Measurements from ENCODE around the gene MISP. TPM values are rescaled to one million over a fixed set of nuclear protein-coding genes. Genes with fewer than 3 reads are reported as not detected.

MISP gene
- total RNA-seq, 6 experiments from 2014 or later: 0.05 to 0.07 TPM; not detected in 4

DNA sequence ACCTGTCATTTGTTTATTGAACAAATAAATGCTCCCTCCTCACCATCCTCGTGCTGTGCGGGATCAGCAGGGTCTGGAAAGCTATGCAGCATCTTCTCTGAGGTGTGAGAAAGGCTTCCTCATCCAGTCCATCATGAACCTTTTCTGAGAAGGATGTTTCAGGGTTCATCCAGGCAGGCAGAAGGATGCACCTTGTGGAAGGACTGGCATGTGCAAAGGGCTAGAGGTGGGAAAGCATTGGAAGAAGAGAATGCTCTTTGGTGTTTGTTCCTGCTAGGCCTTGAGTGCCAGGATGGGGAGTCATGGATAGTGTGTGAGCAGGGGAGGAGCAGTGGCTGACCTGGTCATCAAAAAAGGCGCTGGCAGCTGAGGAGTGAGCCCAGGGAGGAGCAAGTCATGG lies 35.6 kb upstream of the MISP start:
- TF ChIP-seq, protein P1, sequence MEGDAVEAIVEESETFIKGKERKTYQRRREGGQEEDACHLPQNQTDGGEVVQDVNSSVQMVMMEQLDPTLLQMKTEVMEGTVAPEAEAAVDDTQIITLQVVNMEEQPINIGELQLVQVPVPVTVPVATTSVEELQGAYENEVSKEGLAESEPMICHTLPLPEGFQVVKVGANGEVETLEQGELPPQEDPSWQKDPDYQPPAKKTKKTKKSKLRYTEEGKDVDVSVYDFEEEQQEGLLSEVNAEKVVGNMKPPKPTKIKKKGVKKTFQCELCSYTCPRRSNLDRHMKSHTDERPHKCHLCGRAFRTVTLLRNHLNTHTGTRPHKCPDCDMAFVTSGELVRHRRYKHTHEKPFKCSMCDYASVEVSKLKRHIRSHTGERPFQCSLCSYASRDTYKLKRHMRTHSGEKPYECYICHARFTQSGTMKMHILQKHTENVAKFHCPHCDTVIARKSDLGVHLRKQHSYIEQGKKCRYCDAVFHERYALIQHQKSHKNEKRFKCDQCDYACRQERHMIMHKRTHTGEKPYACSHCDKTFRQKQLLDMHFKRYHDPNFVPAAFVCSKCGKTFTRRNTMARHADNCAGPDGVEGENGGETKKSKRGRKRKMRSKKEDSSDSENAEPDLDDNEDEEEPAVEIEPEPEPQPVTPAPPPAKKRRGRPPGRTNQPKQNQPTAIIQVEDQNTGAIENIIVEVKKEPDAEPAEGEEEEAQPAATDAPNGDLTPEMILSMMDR (IDR thresholded peaks at IDR 0.05): no peak
- H3K36me3 Mint-ChIP-seq (ENCODE audit: low read depth): peaks cover 9% of the 10 kb centered on the region
- DNase-seq: no peak
- no peak overlapping the region for H3K4me3 Mint-ChIP-seq
- no peak overlapping the region for H3K27ac Mint-ChIP-seq
- no peaks in the 10 kb centered on the region for H3K4me1 Mint-ChIP-seq (ENCODE audit: low read depth)
- H3K9me3 Mint-ChIP-seq: peaks cover 10% of the 10 kb centered on the region
- peaks cover 37% of the 10 kb centered on the region for H3K27me3 Mint-ChIP-seq (ENCODE audit: insufficient read depth)

DNA sequence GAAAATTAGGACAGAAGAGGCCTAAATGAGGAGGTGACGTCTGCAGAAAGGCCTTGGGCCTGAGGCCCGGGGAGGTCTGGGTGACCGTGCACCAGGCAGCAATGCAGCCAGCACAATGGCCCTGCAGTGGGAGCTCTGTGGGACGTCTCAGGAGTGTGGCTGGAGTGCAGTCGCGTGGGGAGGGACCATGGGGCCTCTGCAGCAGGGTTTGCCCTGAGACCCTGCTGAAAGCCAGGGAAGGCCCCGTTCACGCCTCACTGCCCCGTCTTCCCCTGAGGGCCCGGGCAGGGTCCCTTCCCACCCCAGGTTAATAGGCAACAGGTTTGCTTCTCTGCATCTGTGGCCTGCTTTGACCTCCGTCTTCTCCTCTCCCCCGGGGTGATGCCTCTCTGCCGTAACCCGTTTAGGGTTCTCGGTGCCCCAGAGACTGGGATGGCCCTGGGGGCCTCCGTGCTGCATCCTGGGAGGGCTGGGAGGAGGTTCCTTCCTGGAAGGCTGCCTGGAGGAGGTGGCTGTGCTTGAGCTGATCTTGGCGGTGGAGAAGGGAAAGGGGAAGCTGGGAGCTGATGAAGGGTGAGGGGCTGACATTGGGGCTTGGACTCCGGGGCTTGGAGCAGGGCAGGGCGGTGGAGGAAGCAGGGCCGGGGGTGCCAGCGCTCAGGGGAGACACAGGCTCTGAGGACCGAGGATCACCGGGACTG lies 32.5 kb upstream of the MISP start:
- Mint-ChIP-seq H3K4me3 (no peak overlapping the region), H3K27me3 (ENCODE audit: insufficient read depth) (peaks cover 20% of the 10 kb centered on the region), H3K9me3 (peaks cover 10% of the 10 kb centered on the region), H3K36me3 (ENCODE audit: low read depth) (peaks cover 9% of the 10 kb centered on the region), H3K4me1 (ENCODE audit: low read depth) (no peaks in the 10 kb centered on the region), H3K27ac (no peak overlapping the region)
- TF ChIP-seq, protein P1 (IDR thresholded peaks at IDR 0.05): no peak
- DNase-seq: no peak

DNA sequence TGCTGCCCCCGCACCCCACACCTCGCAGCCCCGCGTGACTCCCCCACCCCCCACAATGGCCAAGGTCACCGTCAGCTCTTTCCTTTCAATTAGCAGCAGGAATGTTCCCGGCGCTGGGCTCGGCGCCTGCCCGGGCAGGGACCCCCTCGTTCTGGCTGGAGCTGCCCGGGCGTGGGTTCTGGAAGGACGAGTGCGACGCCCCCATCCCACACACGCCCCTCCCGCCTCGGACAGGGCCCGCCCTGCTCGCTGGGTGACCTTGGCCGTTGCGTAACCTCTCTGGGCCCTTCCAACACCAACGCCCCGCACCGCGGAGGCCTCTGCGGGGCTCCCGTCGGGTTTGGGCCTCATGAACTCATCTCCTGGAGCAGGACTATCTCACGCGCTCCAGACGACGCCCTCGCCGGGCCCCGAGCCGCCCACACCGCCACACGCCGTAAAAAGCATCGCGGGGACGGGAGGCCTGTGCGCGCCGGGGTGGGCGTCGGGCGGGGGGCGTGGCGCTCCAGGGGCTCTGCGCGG lies 31.9 kb upstream of the MISP start:
- no peaks in the 10 kb centered on the region for H3K4me1 Mint-ChIP-seq (ENCODE audit: low read depth)
- peaks cover 9% of the 10 kb centered on the region for H3K36me3 Mint-ChIP-seq (ENCODE audit: low read depth)
- peaks cover 10% of the 10 kb centered on the region for H3K9me3 Mint-ChIP-seq
- TF ChIP-seq, protein P1 (IDR thresholded peaks at IDR 0.05): no peak
- peaks cover 18% of the 10 kb centered on the region for H3K27me3 Mint-ChIP-seq (ENCODE audit: insufficient read depth)
- H3K4me3 Mint-ChIP-seq: no peak overlapping the region
- no peak for DNase-seq
- H3K27ac Mint-ChIP-seq: no peak overlapping the region

DNA sequence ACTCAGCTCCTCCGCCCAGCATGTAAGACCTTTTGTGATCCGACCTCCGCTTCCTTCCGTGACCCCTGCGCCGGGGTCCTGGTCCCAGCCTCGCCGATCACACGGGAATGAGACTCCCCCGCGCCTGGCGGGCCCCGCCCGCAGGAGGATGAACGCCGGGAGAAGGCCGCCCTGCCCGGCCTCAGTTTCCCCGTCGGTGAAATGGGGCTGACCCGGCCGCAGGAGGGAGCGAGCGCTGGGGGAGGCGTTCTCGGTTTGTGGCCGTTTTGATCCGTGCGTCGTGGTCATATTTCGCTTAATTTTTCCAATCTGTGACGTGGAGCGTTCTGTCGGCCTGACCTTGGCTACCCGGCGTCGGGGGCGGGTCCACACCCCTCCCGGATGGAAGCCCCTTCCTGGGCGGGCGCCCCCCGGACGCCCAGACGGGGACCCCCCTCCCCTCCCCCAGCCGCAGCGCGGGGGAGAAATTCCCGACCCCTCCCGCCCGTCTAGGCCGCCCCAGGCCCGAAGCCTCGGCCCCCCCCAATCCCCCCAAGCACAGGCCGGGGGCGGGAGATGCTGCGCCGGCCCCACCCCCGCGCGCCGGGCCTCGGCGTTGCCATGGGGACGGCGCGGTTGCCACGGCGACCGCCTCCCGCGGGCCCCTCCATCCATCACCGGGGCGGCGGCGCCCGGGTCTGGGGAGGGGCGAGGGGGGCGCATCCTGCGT lies 31.1 kb upstream of the MISP start:
- peaks cover 18% of the 10 kb centered on the region for H3K27me3 Mint-ChIP-seq (ENCODE audit: insufficient read depth)
- no peak for DNase-seq
- peaks cover 10% of the 10 kb centered on the region for H3K9me3 Mint-ChIP-seq
- peaks cover 9% of the 10 kb centered on the region for H3K36me3 Mint-ChIP-seq (ENCODE audit: low read depth)
- no peak overlapping the region for H3K27ac Mint-ChIP-seq
- no peak overlapping the region for H3K4me3 Mint-ChIP-seq
- TF ChIP-seq, protein P1 (IDR thresholded peaks at IDR 0.05): no peak
- no peaks in the 10 kb centered on the region for H3K4me1 Mint-ChIP-seq (ENCODE audit: low read depth)

DNA sequence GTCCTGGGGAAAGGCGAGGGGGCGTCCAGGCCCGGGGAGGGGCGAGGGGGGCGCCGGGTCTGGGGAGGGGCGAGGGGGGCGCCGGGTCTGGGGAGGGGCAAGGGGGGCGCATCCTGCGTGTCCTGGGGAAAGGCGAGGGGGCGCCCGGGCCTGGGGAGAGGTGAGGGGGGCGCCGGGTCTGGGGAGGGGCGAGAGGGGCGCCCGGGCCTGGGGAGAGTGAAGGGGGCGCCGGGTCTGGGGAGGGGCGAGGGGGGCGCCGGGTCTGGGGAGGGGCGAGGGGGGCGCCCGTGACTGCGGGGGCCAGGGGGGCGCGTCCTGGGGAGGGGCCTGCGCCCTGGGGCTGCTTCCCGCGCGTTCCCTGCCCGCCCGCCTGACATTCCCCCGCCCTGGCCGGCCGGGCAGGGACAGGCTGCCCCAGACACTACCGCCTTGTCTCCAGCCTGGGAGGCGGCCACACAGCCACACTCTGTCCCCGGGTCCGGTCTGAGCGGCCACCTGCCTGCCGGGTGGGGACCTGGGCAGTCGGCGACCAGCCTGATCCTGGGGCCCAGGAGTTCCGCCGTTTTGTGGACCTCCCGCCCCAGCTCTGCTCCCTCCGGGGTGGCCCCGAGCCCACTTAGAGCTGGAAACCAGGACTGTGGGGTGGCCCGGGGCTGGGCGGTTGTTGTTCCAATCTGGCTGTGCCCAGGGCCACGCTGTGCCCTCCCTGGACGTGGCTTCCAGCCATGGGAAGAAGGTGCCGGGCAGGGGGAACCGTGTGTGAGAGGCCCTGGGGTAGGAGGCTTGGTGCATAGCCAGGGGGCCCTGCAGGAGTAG lies 30.4 kb upstream of the MISP start:
- TF ChIP-seq, protein P1 (IDR thresholded peaks at IDR 0.05): no peak
- DNase-seq: no peak
- Mint-ChIP-seq H3K36me3 (ENCODE audit: low read depth) (peaks cover 4% of the 10 kb centered on the region), H3K27me3 (ENCODE audit: insufficient read depth) (peaks cover 18% of the 10 kb centered on the region), H3K4me1 (ENCODE audit: low read depth) (no peaks in the 10 kb centered on the region), H3K27ac (no peak overlapping the region), H3K9me3 (peaks cover 5% of the 10 kb centered on the region), H3K4me3 (no peak overlapping the region)
